Loucy (cell line): Measurements from ENCODE around the gene TMEM129.

Experiments used
- H2AFZ ChIP-seq: fragments of 200-600 bp; sonication (generic); 2 replicates; pipeline ENCODE4 v1.6.0; 2016; ENCODE audit warnings: antibody characterized with exemption, mild to moderate bottlenecking, low read length, moderate library complexity
- H3F3A ChIP-seq: fragments of 200-600 bp; 2 replicates; pipeline ENCODE4 v1.6.0; 2016; ENCODE audit warnings: antibody characterized with exemption, low read depth, mild to moderate bottlenecking
- H3K27me3 ChIP-seq: fragments of 200-600 bp; sonication (generic); 2 replicates; pipeline ENCODE4 v1.6.1; 2014; ENCODE audit warnings: low read length, mild to moderate bottlenecking; ENCODE audit not compliant: insufficient read depth, poor library complexity, severe bottlenecking
- H3K36me3 ChIP-seq: fragments of 200-600 bp; sonication (generic); 2 replicates; pipeline ENCODE4 v1.6.1; 2016; ENCODE audit warnings: low read length; ENCODE audit not compliant: insufficient read depth
- H3K4me1 ChIP-seq: fragments of 200-600 bp; sonication (generic); 2 replicates; pipeline ENCODE4 v1.5.1; 2014; ENCODE audit warnings: low read length, mild to moderate bottlenecking; ENCODE audit not compliant: insufficient read depth, poor library complexity, severe bottlenecking
- H3K4me2 ChIP-seq: fragments of 200-600 bp; sonication (generic); 2 replicates; pipeline ENCODE4 v1.6.0; 2014; ENCODE audit warnings: antibody characterized with exemption, low read length, low read depth, mild to moderate bottlenecking; ENCODE audit not compliant: poor library complexity, severe bottlenecking
- H3K4me3 ChIP-seq: fragments of 200-600 bp; sonication (generic); 2 replicates; pipeline ENCODE4 v1.5.1; 2014; ENCODE audit warnings: low read length, mild to moderate bottlenecking, mixed read lengths; ENCODE audit not compliant: poor library complexity, severe bottlenecking
- H3K79me2 ChIP-seq: fragments of 200-600 bp; sonication (generic); 2 replicates; pipeline ENCODE4 v1.6.1; 2014; ENCODE audit warnings: low read length; ENCODE audit not compliant: insufficient read depth
- H3K9ac ChIP-seq: fragments of 200-600 bp; sonication (generic); 2 replicates; pipeline ENCODE4 v1.6.0; 2014; ENCODE audit warnings: mild to moderate bottlenecking, low read depth, low read length, moderate library complexity; ENCODE audit not compliant: poor library complexity, severe bottlenecking
- H3K9me2 ChIP-seq: fragments of 200-600 bp; sonication (generic); replicated peaks from 2 replicates; pipeline ENCODE4 v1.6.1; 2016; ENCODE audit warnings: low read depth, low read length, mixed read lengths
- H3K9me3 ChIP-seq: fragments of 200-600 bp; sonication (generic); 2 replicates; pipeline ENCODE4 v1.6.1; 2014; ENCODE audit warnings: mild to moderate bottlenecking, antibody characterized with exemption, low read length, low read depth; ENCODE audit not compliant: insufficient read depth
- H4K20me1 ChIP-seq: fragments of 200-600 bp; sonication (generic); 2 replicates; pipeline ENCODE4 v1.6.0; 2014; ENCODE audit warnings: antibody characterized with exemption, low read length, mild to moderate bottlenecking; ENCODE audit not compliant: insufficient read depth, poor library complexity, severe bottlenecking
- CTCF ChIP-seq: fragments of 200-600 bp; sonication (generic); conservative IDR thresholded peaks from 2 replicates; pipeline ENCODE4 v1.5.1; 2014; ENCODE audit warnings: mild to moderate bottlenecking, antibody characterized with exemption, low read length
- EZH2phosphoT487 ChIP-seq: fragments of 200-600 bp; IDR thresholded peaks from 2 replicates; pipeline ENCODE4 v1.6.1; 2018; ENCODE audit warnings: antibody characterized with exemption, mild to moderate bottlenecking, moderate library complexity, borderline replicate concordance

Gene TMEM129

GRCh38 chr4:1738410-1738809 is 17.3 kb upstream of the TMEM129 start:
- Histone ChIP-seq H4K20me1 (no peaks in the 10 kb centered on the region), H3K4me2 (no peak overlapping the region), H3K79me2 (no peaks in the 10 kb centered on the region; the same call in 1 of the 2 replicates), H3K4me3 (no peak overlapping the region), H3K27me3 (no peaks in the 10 kb centered on the region), H3F3A (no peaks in the 10 kb centered on the region), H3K4me1 (no peaks in the 10 kb centered on the region), H3K9me2 (no peaks in the 10 kb centered on the region), H2AFZ (no peak overlapping the region), H3K9ac (no peak overlapping the region), H3K36me3 (peaks cover 89% of the 10 kb centered on the region; the same call in 1 of the 2 replicates), H3K9me3 (no peaks in the 10 kb centered on the region; the same call in 1 of the 2 replicates)
- TF ChIP-seq CTCF (no peak), EZH2phosphoT487 (no peak)

GRCh38 chr4:1737666-1738065 is 16.5 kb upstream of the TMEM129 start:
- Histone ChIP-seq H4K20me1 (no peaks in the 10 kb centered on the region), H3K9me2 (no peaks in the 10 kb centered on the region), H3K4me3 (no peak overlapping the region), H3K79me2 (peaks cover 1% of the 10 kb centered on the region; the same call in 1 of the 2 replicates), H3K9ac (no peak overlapping the region), H3K36me3 (peaks cover 94% of the 10 kb centered on the region; the same call in 1 of the 2 replicates), H3F3A (no peaks in the 10 kb centered on the region), H3K4me2 (no peak overlapping the region), H3K4me1 (no peaks in the 10 kb centered on the region), H2AFZ (no peak overlapping the region), H3K9me3 (no peaks in the 10 kb centered on the region; the same call in 1 of the 2 replicates), H3K27me3 (no peaks in the 10 kb centered on the region)
- TF ChIP-seq EZH2phosphoT487 (no peak), CTCF (no peak)

GRCh38 chr4:1736812-1737211 is 15.7 kb upstream of the TMEM129 start:
- no peaks in the 10 kb centered on the region for H3K9me2 ChIP-seq
- peaks cover 94% of the 10 kb centered on the region; the same call in 1 of the 2 replicates for H3K36me3 ChIP-seq
- H3K4me2 ChIP-seq: no peak overlapping the region
- no peaks in the 10 kb centered on the region for H4K20me1 ChIP-seq
- H3K4me1 ChIP-seq: no peaks in the 10 kb centered on the region
- H3K9me3 ChIP-seq: no peaks in the 10 kb centered on the region; the same call in 1 of the 2 replicates
- H3K79me2 ChIP-seq: peaks cover 6% of the 10 kb centered on the region; the same call in 1 of the 2 replicates
- no peak overlapping the region for H3K9ac ChIP-seq
- H3K4me3 ChIP-seq: no peak overlapping the region
- TF ChIP-seq CTCF (no peak), EZH2phosphoT487 (no peak)
- H3K27me3 ChIP-seq: no peaks in the 10 kb centered on the region
- H3F3A ChIP-seq: no peaks in the 10 kb centered on the region
- no peak overlapping the region for H2AFZ ChIP-seq
